Heart left ventricle (tissue), 13 donors: ENCODE data around the gene HAND2.

Experiments
- POLR2A ChIP-seq, 2 donors: fragments of 450-650 bp; IDR thresholded peaks; one replicate each; pipeline ENCODE4 v1.6.1; 2017; ENCODE audit warnings: antibody characterized with exemption in 2 of 2, mild to moderate bottlenecking in 2 of 2, moderate library complexity in 2 of 2
- TF ChIP-seq, protein P1 (sequence below), 12 donors: fragments of 200-600 bp; sonication (generic) in 4 of 12; IDR thresholded peaks; one replicate each; pipeline versions ENCODE4 v1.5.0 to v1.8.0; 2018 to 2022; ENCODE audit warnings: antibody characterized with exemption in 12 of 12, mild to moderate bottlenecking in 5 of 12
- donor health status: ischemic (EF 13 %, LVEDD 7.1; RV severe dilation, severe dysfunction).
- donor health status: DM: no; HTN: yes; CAD: no.
- donor health status: DM: no; HTN: no; CAD: no.
- donor health status: ischemic (EF 25% LVEDD 6.9; RV normal size, moderate dysfunction).
- donor health status: ischemic (EF 25% LVEDD 5.7; RV mildly dilated, moderate dysfunction).
- donor health status: ischemic (EF 35%, LVEDD 5.7; RV mildly dilated, moderate dysfunction).
- donor health status: nonischemic (EF 11% LVEDD 7.7; RV severe dilation, severe dysfunction).
- donor health status: DM: yes; HTN: yes; CAD: no.
- donor health status: PGD.
- donor health status: ischemic (EF 29% LVEDD 5.4; RV normal size, mild dysfunction).
- donor health status: nonischemic (EF 23%, LVEDD 6.1; RV moderate dilation, normal function).

DNA sequence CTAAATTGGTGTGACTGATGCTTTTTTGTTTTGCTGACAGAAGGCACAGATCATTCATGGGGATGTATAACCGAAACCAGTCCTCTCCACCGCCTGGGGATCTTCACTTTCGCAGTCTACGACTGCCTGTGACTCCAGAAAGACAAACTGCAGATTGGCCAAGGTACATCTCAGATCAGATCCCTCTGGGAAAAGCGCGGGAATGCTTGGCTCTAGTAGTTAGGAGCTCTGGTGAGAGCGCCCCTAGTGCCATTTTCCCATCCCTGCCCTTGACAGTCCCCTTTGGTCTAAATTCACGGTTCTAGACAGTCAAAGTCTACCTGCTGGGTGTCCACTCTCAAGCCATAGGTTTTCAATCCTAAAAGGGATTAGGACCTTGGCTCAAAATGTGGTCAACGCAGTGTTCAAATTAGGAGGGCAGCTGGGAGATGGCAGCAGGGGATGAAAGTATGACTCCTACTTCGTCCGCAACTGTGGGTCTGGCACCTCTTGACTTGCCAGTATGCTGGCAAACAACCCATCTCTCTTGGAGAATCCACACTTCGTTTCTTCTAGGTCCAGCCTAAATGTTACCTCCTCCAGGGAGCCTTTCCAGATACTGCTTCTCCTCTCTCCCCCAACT, 6.9 kb upstream of the HAND2 start:
- no peak for TF ChIP-seq POLR2A (IDR thresholded peaks at IDR 0.05)
- TF ChIP-seq, protein P1, sequence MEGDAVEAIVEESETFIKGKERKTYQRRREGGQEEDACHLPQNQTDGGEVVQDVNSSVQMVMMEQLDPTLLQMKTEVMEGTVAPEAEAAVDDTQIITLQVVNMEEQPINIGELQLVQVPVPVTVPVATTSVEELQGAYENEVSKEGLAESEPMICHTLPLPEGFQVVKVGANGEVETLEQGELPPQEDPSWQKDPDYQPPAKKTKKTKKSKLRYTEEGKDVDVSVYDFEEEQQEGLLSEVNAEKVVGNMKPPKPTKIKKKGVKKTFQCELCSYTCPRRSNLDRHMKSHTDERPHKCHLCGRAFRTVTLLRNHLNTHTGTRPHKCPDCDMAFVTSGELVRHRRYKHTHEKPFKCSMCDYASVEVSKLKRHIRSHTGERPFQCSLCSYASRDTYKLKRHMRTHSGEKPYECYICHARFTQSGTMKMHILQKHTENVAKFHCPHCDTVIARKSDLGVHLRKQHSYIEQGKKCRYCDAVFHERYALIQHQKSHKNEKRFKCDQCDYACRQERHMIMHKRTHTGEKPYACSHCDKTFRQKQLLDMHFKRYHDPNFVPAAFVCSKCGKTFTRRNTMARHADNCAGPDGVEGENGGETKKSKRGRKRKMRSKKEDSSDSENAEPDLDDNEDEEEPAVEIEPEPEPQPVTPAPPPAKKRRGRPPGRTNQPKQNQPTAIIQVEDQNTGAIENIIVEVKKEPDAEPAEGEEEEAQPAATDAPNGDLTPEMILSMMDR (IDR thresholded peaks at IDR 0.05): peak in 6 of 12 donors; percentile 18 to 42 (median 34)
